Right atrium auricular region (tissue), 2 donors: Measurements from ENCODE around the gene CAPN10. TPM values are rescaled to one million over a fixed set of nuclear protein-coding genes. Genes with fewer than 3 reads are reported as not detected.
A peak's percentile ranks its signal among the peaks of the same experiment; 100 is the strongest.

Experiments used
- DNase-seq: peaks from one replicate; pipeline ENCODE4 v3.0.0-alpha.2; 2019; ENCODE audit warnings: low spot score
- H3K27ac ChIP-seq, 2 donors: fragments of 200-600 bp; sonication (generic); 1 replicate in 1 of 2; 2 replicates in 1 of 2; pipeline ENCODE4 v1.5.1; 2016 to 2019
- H3K27me3 ChIP-seq, 2 donors: fragments of 200-600 bp; sonication (generic); one replicate each; pipeline versions ENCODE4 v1.5.1 to v1.6.0; 2017 to 2019
- H3K36me3 ChIP-seq: fragments of 200-600 bp; sonication (generic); one replicate; pipeline ENCODE4 v1.5.1; 2016
- H3K4me1 ChIP-seq, 2 donors: fragments of 200-600 bp; sonication (generic); one replicate each; pipeline versions ENCODE4 v1.5.1 to v1.6.0; 2017 to 2019
- H3K4me3 ChIP-seq, 2 donors: fragments of 200-600 bp; sonication (generic); 1 replicate in 1 of 2; 2 replicates in 1 of 2; pipeline ENCODE4 v1.5.1; 2017 to 2019; ENCODE audit warnings: mild to moderate bottlenecking in 1 of 2, moderate library complexity in 1 of 2
- H3K9me3 ChIP-seq, 2 donors: fragments of 200-600 bp; sonication (generic); one replicate each; pipeline ENCODE4 v1.5.1; 2019
- total RNA-seq, 2 donors: library from RNA; depleted of rRNA; stranded (reverse); fragments of >200 nt; gene quantifications; one replicate each; pipeline ENCODE4 v1.1.0, GENCODE V29; 2016
- TF ChIP-seq, protein P1 (sequence below), 2 donors: fragments of 200-600 bp; sonication (generic); IDR thresholded peaks; one replicate each; pipeline ENCODE4 v1.5.1; 2019; ENCODE audit warnings: antibody characterized with exemption in 2 of 2

The CAPN10 gene
- total RNA-seq, 2 donors from 2014 or later, result 14.1 to 14.6 TPM

DNA sequence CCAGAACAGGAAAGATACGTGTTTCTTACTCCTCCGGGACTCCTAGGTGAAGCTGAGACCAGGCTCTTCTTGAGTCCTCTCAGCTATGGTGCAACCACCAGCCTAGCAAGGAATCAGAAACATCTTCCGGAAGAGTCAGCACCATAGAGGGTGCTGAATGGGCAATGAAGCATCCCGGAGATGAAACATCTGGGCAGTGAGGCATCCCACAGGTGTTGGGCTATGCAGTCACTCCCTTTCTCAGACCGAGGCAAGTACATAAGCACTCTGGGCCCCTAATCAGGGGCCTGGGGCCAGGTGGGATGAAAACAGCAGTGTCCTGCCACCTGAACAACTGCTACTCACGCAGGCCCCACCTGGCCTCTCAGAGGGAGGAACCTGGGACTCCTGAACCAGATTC, 1.4 kb upstream of the CAPN10 start:
- peak overlapping the region in 1 of 2 donors; percentile 98 for H3K27ac ChIP-seq
- TF ChIP-seq, protein P1, sequence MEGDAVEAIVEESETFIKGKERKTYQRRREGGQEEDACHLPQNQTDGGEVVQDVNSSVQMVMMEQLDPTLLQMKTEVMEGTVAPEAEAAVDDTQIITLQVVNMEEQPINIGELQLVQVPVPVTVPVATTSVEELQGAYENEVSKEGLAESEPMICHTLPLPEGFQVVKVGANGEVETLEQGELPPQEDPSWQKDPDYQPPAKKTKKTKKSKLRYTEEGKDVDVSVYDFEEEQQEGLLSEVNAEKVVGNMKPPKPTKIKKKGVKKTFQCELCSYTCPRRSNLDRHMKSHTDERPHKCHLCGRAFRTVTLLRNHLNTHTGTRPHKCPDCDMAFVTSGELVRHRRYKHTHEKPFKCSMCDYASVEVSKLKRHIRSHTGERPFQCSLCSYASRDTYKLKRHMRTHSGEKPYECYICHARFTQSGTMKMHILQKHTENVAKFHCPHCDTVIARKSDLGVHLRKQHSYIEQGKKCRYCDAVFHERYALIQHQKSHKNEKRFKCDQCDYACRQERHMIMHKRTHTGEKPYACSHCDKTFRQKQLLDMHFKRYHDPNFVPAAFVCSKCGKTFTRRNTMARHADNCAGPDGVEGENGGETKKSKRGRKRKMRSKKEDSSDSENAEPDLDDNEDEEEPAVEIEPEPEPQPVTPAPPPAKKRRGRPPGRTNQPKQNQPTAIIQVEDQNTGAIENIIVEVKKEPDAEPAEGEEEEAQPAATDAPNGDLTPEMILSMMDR (IDR thresholded peaks at IDR 0.05), result no peak
- peaks cover 0 to 48% of the 10 kb centered on the region in 2 donors for H3K4me1 ChIP-seq
- no peaks in the 10 kb centered on the region for H3K9me3 ChIP-seq
- H3K4me3 ChIP-seq, result peak overlapping the region; percentile 85 to 97
- DNase-seq, result no peak
- H3K36me3 ChIP-seq, result peaks cover 3% of the 10 kb centered on the region
- no peaks in the 10 kb centered on the region for H3K27me3 ChIP-seq

DNA sequence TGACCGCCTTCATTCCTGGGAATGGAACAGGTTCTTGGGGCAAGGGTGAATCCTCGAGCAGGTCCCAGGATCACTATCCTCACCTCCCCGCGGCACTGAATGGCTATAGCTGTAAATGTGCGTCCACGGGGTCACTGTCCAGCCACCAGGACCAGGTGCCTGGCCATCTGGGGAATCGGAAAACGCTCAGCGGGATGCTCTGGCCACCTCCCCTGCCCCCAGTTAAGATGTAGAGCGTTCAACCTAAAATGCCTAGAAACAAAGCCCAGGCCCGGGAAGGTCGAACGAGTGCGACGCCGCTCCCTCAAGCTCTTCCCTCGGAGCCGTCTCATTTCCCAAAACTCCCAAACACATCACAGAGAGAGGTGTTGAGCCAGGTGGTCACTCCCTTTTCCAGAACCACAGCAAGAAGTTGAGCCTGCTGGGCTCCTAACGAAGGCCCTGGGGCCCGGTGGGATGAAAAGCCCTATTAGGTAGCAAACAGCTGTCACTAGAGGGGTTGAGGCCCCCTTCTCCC, 795 bp upstream of the CAPN10 start:
- TF ChIP-seq, protein P1 (IDR thresholded peaks at IDR 0.05), result no peak
- DNase-seq, result no peak
- Histone ChIP-seq H3K27ac (peak overlapping the region; percentile 97 to 98), H3K36me3 (peaks cover 4% of the 10 kb centered on the region), H3K9me3 (no peaks in the 10 kb centered on the region), H3K4me1 (peaks cover 0 to 45% of the 10 kb centered on the region in 2 donors), H3K27me3 (no peaks in the 10 kb centered on the region), H3K4me3 (peak overlapping the region; percentile 85 to 97)

GRCh38 chr2:240586919-240587800, 626 bp downstream of the CAPN10 start:
- Histone ChIP-seq H3K36me3 (peaks cover 9% of the 10 kb centered on the region), H3K9me3 (no peaks in the 10 kb centered on the region), H3K4me3 (peak overlapping the region; percentile 85 to 97), H3K27ac (peak overlapping the region; percentile 97 to 98), H3K27me3 (no peaks in the 10 kb centered on the region), H3K4me1 (peaks cover 0 to 44% of the 10 kb centered on the region in 2 donors)
- DNase-seq, result no peak
- TF ChIP-seq, protein P1 (IDR thresholded peaks at IDR 0.05), result no peak

- TF ChIP-seq, protein P1 (IDR thresholded peaks at IDR 0.05), result no peak
- no peak overlapping the region for H3K4me3 ChIP-seq
- no peak for DNase-seq
- peaks cover 9% of the 10 kb centered on the region for H3K36me3 ChIP-seq
- H3K27ac ChIP-seq, result no peak overlapping the region
- no peaks in the 10 kb centered on the region for H3K9me3 ChIP-seq
- H3K27me3 ChIP-seq, result no peaks in the 10 kb centered on the region
- H3K4me1 ChIP-seq, result peaks cover 0 to 48% of the 10 kb centered on the region in 2 donors
These were observed 1.6 kb downstream of the CAPN10 start for GRCh38 chr2:240588006-240588655.

- Histone ChIP-seq H3K9me3 (no peaks in the 10 kb centered on the region), H3K36me3 (peaks cover 9% of the 10 kb centered on the region), H3K27me3 (no peaks in the 10 kb centered on the region), H3K4me1 (peaks cover 0 to 53% of the 10 kb centered on the region in 2 donors), H3K4me3 (no peak overlapping the region), H3K27ac (no peak overlapping the region)
- TF ChIP-seq, protein P1 (IDR thresholded peaks at IDR 0.05), result no peak
- DNase-seq, result no peak
These were observed 2.1 kb downstream of the CAPN10 start for GRCh38 chr2:240588669-240589068.
